Panc1 (cell line): Measurements from ENCODE around the gene ADORA2B.

Experiments
- POLR2AphosphoS5 ChIP-seq: IDR thresholded peaks from 2 replicates; pipeline ENCODE4 v1.6.1; 2012; ENCODE audit warnings: mild to moderate bottlenecking, low read depth, low read length, moderate library complexity
- SIN3A ChIP-seq: IDR thresholded peaks from 2 replicates; pipeline ENCODE4 v1.6.1; 2012; ENCODE audit warnings: low read depth, mild to moderate bottlenecking, low read length, moderate library complexity, borderline replicate concordance; ENCODE audit not compliant: insufficient read depth
- TCF7L2 ChIP-seq: IDR thresholded peaks from 2 replicates; pipeline ENCODE4 v1.6.1; 2011; ENCODE audit warnings: mild to moderate bottlenecking, low read depth, low read length, inconsistent platforms
- TF ChIP-seq, protein P1 (sequence below): fragments of 450-650 bp; IDR thresholded peaks from 2 replicates; pipeline ENCODE4 v1.5.1; 2017; ENCODE audit warnings: mild to moderate bottlenecking
- TF ChIP-seq, protein P2 (sequence below), 2 experiments: IDR thresholded peaks; 2 replicates each; pipeline ENCODE4 v1.6.1; 2011 to 2012; ENCODE audit warnings: low read depth in 2 of 2, control low read depth in 1 of 2, low read length in 1 of 2, mild to moderate bottlenecking in 1 of 2, moderate library complexity in 1 of 2; ENCODE audit not compliant: insufficient read depth in 1 of 2

DNA sequence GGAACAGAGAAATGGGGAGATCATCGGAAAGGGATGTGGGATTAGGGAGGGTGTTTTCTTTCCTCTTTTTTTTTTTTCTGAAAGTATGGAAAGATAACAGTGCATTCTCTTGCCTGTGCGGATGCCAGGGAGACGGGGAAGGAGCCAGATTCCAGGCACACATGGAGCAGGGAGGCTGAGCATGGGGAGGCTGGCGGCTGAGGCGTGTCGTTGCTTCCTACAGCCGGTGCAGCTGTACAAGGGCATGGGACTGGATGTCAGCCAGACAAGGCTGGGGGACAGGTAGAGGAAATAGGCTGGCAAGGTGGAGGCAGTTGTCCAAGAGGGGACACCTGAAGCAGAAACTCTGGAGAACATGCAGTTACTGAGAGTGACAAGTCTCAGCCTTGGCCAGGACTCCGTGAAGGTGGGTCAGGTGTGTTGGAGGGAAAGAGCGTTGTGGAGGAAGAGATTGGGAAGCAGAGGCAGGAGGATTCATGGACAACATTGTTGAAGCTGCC is 16.6 kb upstream of the ADORA2B start:
- TF ChIP-seq POLR2AphosphoS5 (no peak), TCF7L2 (no peak), SIN3A (no peak)
- TF ChIP-seq, protein P1, sequence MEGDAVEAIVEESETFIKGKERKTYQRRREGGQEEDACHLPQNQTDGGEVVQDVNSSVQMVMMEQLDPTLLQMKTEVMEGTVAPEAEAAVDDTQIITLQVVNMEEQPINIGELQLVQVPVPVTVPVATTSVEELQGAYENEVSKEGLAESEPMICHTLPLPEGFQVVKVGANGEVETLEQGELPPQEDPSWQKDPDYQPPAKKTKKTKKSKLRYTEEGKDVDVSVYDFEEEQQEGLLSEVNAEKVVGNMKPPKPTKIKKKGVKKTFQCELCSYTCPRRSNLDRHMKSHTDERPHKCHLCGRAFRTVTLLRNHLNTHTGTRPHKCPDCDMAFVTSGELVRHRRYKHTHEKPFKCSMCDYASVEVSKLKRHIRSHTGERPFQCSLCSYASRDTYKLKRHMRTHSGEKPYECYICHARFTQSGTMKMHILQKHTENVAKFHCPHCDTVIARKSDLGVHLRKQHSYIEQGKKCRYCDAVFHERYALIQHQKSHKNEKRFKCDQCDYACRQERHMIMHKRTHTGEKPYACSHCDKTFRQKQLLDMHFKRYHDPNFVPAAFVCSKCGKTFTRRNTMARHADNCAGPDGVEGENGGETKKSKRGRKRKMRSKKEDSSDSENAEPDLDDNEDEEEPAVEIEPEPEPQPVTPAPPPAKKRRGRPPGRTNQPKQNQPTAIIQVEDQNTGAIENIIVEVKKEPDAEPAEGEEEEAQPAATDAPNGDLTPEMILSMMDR: no peak
- TF ChIP-seq, protein P2, sequence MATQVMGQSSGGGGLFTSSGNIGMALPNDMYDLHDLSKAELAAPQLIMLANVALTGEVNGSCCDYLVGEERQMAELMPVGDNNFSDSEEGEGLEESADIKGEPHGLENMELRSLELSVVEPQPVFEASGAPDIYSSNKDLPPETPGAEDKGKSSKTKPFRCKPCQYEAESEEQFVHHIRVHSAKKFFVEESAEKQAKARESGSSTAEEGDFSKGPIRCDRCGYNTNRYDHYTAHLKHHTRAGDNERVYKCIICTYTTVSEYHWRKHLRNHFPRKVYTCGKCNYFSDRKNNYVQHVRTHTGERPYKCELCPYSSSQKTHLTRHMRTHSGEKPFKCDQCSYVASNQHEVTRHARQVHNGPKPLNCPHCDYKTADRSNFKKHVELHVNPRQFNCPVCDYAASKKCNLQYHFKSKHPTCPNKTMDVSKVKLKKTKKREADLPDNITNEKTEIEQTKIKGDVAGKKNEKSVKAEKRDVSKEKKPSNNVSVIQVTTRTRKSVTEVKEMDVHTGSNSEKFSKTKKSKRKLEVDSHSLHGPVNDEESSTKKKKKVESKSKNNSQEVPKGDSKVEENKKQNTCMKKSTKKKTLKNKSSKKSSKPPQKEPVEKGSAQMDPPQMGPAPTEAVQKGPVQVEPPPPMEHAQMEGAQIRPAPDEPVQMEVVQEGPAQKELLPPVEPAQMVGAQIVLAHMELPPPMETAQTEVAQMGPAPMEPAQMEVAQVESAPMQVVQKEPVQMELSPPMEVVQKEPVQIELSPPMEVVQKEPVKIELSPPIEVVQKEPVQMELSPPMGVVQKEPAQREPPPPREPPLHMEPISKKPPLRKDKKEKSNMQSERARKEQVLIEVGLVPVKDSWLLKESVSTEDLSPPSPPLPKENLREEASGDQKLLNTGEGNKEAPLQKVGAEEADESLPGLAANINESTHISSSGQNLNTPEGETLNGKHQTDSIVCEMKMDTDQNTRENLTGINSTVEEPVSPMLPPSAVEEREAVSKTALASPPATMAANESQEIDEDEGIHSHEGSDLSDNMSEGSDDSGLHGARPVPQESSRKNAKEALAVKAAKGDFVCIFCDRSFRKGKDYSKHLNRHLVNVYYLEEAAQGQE (IDR thresholded peaks at IDR 0.05; ENCODE audit: insufficient read depth in 1 of 2, low read depth in 2 of 2, low read length in 1 of 2): no peak
